Ureter (tissue), 1 donor: ENCODE data around the gene CATSPER2. TPM values are rescaled to one million over a fixed set of nuclear protein-coding genes. Genes with fewer than 3 reads are reported as not detected.
A peak's percentile ranks its signal among the peaks of the same experiment; 100 is the strongest.
"Not testable (repeated sequence)": the region's sequence is repeated elsewhere in the genome, so short reads cannot be mapped to it uniquely, and the experiment has no call there.

Experiments used
- DNase-seq: peaks from one replicate; pipeline ENCODE4 v3.0.0-alpha.2; 2020; ENCODE audit warnings: low spot score
- total RNA-seq: library from RNA; stranded (reverse); gene quantifications from one replicate; pipeline ENCODE4 v1.2.4, GENCODE V29; 2023
- donor health status: DM: yes; HTN: yes; CAD: no.

Gene CATSPER2
- total RNA-seq = 17.2 TPM

- DNase-seq = no peak
Measured at GRCh38 chr15:43648649-43649429, at the start of gene CATSPER2. TSS of gene CATSPER2 (minus strand) at chr15:43648844. CDS start at chr15:43648061, 783 bp downstream.

GRCh38 chr15:43693148-43694022 is 44.7 kb upstream of the CATSPER2 start, which contains the start of gene CKMT1A:
TSS of gene CKMT1A (plus strand) at chr15:43693859. CDS start at chr15:43694051, 192 bp downstream.
- DNase-seq = not testable (repeated sequence)

GRCh38 chr15:43692679-43693078 is 44.0 kb upstream of the CATSPER2 start:
- DNase-seq = not testable (repeated sequence)

- not testable (repeated sequence) for DNase-seq
Measured at GRCh38 chr15:43689604-43690301, 41.1 kb upstream of the CATSPER2 start.

GRCh38 chr15:43674175-43674574 is 25.5 kb upstream of the CATSPER2 start:
- not testable (repeated sequence) for DNase-seq

GRCh38 chr15:43666177-43666576 is 17.5 kb upstream of the CATSPER2 start:
- DNase-seq = not testable (repeated sequence)

GRCh38 chr15:43663333-43663732 is 14.7 kb upstream of the CATSPER2 start:
- DNase-seq = not testable (repeated sequence)

- not testable (repeated sequence) for DNase-seq
Measured at GRCh38 chr15:43662293-43662692, 13.6 kb upstream of the CATSPER2 start.

- not testable (repeated sequence) for DNase-seq
Measured at GRCh38 chr15:43659727-43660126, 11.1 kb upstream of the CATSPER2 start.

- not testable (repeated sequence) for DNase-seq
Measured at GRCh38 chr15:43649430-43649926, 834 bp upstream of the CATSPER2 start.

GRCh38 chr15:43638464-43639204 is 10.0 kb downstream of the CATSPER2 start:
- not testable (repeated sequence) for DNase-seq

- not testable (repeated sequence) for DNase-seq
Measured at GRCh38 chr15:43626937-43627336, 21.7 kb downstream of the CATSPER2 start.

- no peak for DNase-seq
Measured at GRCh38 chr15:43625106-43625505, 23.5 kb downstream of the CATSPER2 start.

- DNase-seq = not testable (repeated sequence)
Measured at GRCh38 chr15:43622068-43622799, 26.4 kb downstream of the CATSPER2 start.

GRCh38 chr15:43618700-43619099 is 29.9 kb downstream of the CATSPER2 start, which contains the start of gene STRC:
TSS of gene STRC (minus strand) at chr15:43618800. CDS start at chr15:43618722, 78 bp downstream.
- not testable (repeated sequence) for DNase-seq

GRCh38 chr15:43617750-43618149 is 30.9 kb downstream of the CATSPER2 start:
- DNase-seq = not testable (repeated sequence)

- DNase-seq = peak; percentile 44
Measured at GRCh38 chr15:43602233-43602632, 46.4 kb downstream of the CATSPER2 start.

GRCh38 chr15:43600200-43600599 is 48.4 kb downstream of the CATSPER2 start:
- not testable (repeated sequence) for DNase-seq

- DNase-seq = not testable (repeated sequence)
Measured at GRCh38 chr15:43599131-43599530, 49.5 kb downstream of the CATSPER2 start.
